Neural cell (in vitro differentiated cells): Measurements from ENCODE around the gene AUNIP.

Experiments used
- EP300 ChIP-seq: fragments of 450-650 bp; conservative IDR thresholded peaks from 2 replicates; pipeline ENCODE4 v1.6.1; 2014; ENCODE audit warnings: antibody characterized with exemption, mild to moderate bottlenecking, moderate library complexity; ENCODE audit not compliant: poor library complexity, severe bottlenecking
- EZH2 ChIP-seq: fragments of 200-600, 300-800 bp; shearing (Covaris generic), sonication (generic); IDR thresholded peaks from 2 replicates; pipeline ENCODE4 v1.6.1; 2014; ENCODE audit warnings: antibody characterized with exemption, low read length, borderline replicate concordance, mild to moderate bottlenecking; ENCODE audit not compliant: insufficient read depth, poor library complexity, severe bottlenecking
- POLR2AphosphoS5 ChIP-seq: IDR thresholded peaks from 2 replicates; pipeline ENCODE4 v1.6.1; 2012
- RAD21 ChIP-seq: fragments of 450-650 bp; conservative IDR thresholded peaks from 2 replicates; pipeline ENCODE4 v1.6.1; 2014; ENCODE audit warnings: antibody characterized with exemption, mild to moderate bottlenecking, moderate library complexity
- SMC3 ChIP-seq: fragments of 450-650 bp; conservative IDR thresholded peaks from 2 replicates; pipeline ENCODE4 v1.6.1; 2014; ENCODE audit warnings: antibody characterized with exemption, mild to moderate bottlenecking, moderate library complexity; ENCODE audit not compliant: poor library complexity
- TAF1 ChIP-seq: IDR thresholded peaks from 2 replicates; pipeline ENCODE4 v1.6.1; 2012; ENCODE audit warnings: low read depth
- TF ChIP-seq, protein P1 (sequence below): fragments of 450-650 bp; IDR thresholded peaks from 2 replicates; pipeline ENCODE4 v1.5.1; 2014; ENCODE audit warnings: antibody characterized with exemption, mild to moderate bottlenecking, moderate library complexity; ENCODE audit not compliant: poor library complexity, severe bottlenecking

DNA sequence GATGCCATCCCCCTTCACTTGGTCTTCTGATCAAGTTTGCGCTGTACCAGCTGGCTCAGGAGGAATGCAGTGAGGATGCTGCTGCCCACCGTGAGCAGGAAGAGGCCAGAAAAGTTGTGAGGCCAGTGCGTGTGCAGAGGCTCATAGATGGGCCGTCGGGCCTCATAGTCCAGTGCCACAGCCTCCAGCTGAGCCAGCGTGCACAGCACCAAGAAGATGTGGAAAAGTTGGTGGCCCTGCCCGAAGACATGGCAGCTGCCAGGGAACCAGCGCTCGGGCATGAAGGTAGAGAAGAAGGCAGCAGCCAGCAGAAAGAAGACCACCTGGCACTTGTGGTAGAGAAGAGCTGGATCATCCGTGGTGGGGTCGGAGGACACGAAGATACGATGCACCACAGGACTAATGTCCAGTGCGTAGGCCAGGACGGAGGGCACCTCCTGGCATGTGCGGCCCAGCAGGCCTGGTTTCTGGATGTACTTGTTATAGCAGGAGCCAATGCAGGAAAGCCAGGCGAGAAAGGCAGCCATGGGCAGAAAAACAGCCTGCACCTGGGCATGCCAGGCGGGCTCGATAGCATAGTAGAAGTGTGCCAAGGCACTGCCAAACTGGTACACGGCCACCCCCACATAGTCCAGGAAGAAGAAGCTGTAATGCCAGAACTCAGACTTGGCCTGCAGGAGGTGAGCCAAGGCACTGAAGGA lies 3.7 kb upstream of the AUNIP start:
- TF ChIP-seq, protein P1, sequence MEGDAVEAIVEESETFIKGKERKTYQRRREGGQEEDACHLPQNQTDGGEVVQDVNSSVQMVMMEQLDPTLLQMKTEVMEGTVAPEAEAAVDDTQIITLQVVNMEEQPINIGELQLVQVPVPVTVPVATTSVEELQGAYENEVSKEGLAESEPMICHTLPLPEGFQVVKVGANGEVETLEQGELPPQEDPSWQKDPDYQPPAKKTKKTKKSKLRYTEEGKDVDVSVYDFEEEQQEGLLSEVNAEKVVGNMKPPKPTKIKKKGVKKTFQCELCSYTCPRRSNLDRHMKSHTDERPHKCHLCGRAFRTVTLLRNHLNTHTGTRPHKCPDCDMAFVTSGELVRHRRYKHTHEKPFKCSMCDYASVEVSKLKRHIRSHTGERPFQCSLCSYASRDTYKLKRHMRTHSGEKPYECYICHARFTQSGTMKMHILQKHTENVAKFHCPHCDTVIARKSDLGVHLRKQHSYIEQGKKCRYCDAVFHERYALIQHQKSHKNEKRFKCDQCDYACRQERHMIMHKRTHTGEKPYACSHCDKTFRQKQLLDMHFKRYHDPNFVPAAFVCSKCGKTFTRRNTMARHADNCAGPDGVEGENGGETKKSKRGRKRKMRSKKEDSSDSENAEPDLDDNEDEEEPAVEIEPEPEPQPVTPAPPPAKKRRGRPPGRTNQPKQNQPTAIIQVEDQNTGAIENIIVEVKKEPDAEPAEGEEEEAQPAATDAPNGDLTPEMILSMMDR, result no peak
- TF ChIP-seq POLR2AphosphoS5 (no peak), EZH2 (no peak), EP300 (no peak), RAD21 (no peak), TAF1 (no peak), SMC3 (no peak)
